Measurements from ENCODE around the gene SEZ6L2.

DNA sequence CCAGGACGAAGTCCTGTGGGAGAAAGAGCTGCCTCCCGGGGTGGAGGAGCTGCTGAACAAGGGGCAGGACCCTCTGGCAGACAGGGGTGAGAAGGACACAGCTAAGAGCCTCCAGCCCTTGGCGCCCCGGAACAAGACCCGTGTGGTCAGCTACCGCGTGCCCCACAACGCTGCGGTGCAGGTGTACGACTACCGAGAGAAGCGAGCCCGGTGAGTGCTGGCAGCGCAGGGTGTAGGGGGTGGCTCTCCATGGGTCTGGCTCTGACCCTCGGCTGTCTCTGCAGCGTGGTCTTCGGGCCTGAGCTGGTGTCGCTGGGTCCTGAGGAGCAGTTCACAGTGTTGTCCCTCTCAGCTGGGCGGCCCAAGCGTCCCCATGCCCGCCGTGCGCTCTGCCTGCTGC is 57.7 kb downstream of the SEZ6L2 start:
- TF ChIP-seq, protein P1, sequence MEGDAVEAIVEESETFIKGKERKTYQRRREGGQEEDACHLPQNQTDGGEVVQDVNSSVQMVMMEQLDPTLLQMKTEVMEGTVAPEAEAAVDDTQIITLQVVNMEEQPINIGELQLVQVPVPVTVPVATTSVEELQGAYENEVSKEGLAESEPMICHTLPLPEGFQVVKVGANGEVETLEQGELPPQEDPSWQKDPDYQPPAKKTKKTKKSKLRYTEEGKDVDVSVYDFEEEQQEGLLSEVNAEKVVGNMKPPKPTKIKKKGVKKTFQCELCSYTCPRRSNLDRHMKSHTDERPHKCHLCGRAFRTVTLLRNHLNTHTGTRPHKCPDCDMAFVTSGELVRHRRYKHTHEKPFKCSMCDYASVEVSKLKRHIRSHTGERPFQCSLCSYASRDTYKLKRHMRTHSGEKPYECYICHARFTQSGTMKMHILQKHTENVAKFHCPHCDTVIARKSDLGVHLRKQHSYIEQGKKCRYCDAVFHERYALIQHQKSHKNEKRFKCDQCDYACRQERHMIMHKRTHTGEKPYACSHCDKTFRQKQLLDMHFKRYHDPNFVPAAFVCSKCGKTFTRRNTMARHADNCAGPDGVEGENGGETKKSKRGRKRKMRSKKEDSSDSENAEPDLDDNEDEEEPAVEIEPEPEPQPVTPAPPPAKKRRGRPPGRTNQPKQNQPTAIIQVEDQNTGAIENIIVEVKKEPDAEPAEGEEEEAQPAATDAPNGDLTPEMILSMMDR (IDR thresholded peaks at IDR 0.05) = no peak
- TF ChIP-seq POLR2A (IDR thresholded peaks at IDR 0.05) = no peak

Data from Peyer's patch (tissue), 4 donors.